ENCODE data around the gene SOX11.

DNA sequence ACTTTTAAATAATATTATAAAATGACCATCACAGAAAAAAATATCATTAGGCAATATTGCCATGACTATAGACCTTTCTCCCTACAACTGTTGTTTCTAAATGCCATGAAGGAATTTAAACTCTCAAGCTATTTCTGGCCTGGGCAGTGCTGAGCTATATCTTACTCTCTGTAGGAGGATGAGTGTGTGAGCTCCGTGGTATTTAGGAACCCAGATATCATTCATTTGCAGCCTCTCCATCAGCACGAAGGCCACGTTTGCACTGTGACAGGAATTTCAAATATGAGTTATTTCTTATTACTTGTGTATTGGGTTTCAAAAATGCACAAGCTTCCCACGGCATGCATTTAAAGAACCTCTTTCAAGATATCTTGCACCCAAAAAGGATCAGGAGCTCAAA is 35.0 kb upstream of the SOX11 start:
- TF ChIP-seq, protein P1, sequence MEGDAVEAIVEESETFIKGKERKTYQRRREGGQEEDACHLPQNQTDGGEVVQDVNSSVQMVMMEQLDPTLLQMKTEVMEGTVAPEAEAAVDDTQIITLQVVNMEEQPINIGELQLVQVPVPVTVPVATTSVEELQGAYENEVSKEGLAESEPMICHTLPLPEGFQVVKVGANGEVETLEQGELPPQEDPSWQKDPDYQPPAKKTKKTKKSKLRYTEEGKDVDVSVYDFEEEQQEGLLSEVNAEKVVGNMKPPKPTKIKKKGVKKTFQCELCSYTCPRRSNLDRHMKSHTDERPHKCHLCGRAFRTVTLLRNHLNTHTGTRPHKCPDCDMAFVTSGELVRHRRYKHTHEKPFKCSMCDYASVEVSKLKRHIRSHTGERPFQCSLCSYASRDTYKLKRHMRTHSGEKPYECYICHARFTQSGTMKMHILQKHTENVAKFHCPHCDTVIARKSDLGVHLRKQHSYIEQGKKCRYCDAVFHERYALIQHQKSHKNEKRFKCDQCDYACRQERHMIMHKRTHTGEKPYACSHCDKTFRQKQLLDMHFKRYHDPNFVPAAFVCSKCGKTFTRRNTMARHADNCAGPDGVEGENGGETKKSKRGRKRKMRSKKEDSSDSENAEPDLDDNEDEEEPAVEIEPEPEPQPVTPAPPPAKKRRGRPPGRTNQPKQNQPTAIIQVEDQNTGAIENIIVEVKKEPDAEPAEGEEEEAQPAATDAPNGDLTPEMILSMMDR (IDR thresholded peaks at IDR 0.05): no peak
- TF ChIP-seq POLR2AphosphoS5 (IDR thresholded peaks at IDR 0.05) (no peak), POLR2A (IDR thresholded peaks at IDR 0.05) (no peak)
